HepG2 (cell line): Measurements from ENCODE around the gene MYL12B. TPM values are rescaled to one million over a fixed set of nuclear protein-coding genes. Genes with fewer than 3 reads are reported as not detected.
A peak's percentile ranks its signal among the peaks of the same experiment; 100 is the strongest.

Experiments used
- ATAC-seq: fragments of 200-7000 bp; cut with Tn5 transposase; 3 replicates; pipeline ENCODE4 v1.9.1; 2020; ENCODE audit warnings: mild to moderate bottlenecking, moderate library complexity
- BruUV-seq: library from RNA; stranded (reverse); fragments of 400-500 nt; replicated peaks from 2 replicates; lab custom pipeline; 2021; lab: Mats Ljungman, UMichigan
- CTCF ChIA-PET: fragments of 300-600 bp; formaldehyde crosslinking; extraction: SDS; loops from one replicate; lab custom pipeline; 2021; ENCODE audit warnings: low total read pairs, inconsistent platforms, low intra/inter-chr PET ratio; lab: Yijun Ruan, JAX
- POLR2A ChIA-PET: fragments of 350-600 bp; sonication (Branson Sonifier 250); formaldehyde crosslinking; loops from one replicate; lab custom pipeline; 2020; ENCODE audit warnings: antibody characterized with exemption, inconsistent platforms; lab: Yijun Ruan, JAX
- DNase-seq: peaks from one replicate; pipeline ENCODE4 v3.0.0-alpha.2; 2015; ENCODE audit warnings: low spot score
- FAIRE-seq: peaks from 3 replicates; lab custom pipeline; 2011; peaks lifted over from hg19 to GRCh38; lab: Jason Lieb, UNC
- H2AFZ ChIP-seq: one replicate; pipeline ENCODE4 v1.6.1; 2011; ENCODE audit warnings: low read length, inconsistent platforms
- H3K27ac ChIP-seq: fragments of 300-600 bp; 3 replicates; pipeline ENCODE4 v1.8.0; 2011; ENCODE audit warnings: mixed run types, mild to moderate bottlenecking, mixed read lengths, low read length, inconsistent platforms; ENCODE audit not compliant: insufficient read depth; ENCODE audit errors: extremely low read length
- H3K27me3 ChIP-seq, 2 experiments: fragments of 200-600 bp in 1 of 2; 2 replicates in 1 of 2; 3 replicates in 1 of 2; pipeline versions ENCODE4 v1.6.0 to v1.8.0; 2011; ENCODE audit warnings: low read length in 2 of 2, mild to moderate bottlenecking in 2 of 2, moderate library complexity in 2 of 2, inconsistent platforms in 1 of 2; ENCODE audit not compliant: insufficient read depth in 2 of 2, control insufficient read depth in 1 of 2
- H3K36me3 ChIP-seq, 2 experiments: fragments of 200-600 bp in 1 of 2; replicated peaks in 1 of 2; 2 replicates in 1 of 2; 3 replicates in 1 of 2; pipeline versions ENCODE4 v1.5.1 to v1.8.0; 2011; ENCODE audit warnings: low read length in 2 of 2, inconsistent platforms in 1 of 2; ENCODE audit not compliant: insufficient read depth in 2 of 2, control insufficient read depth in 1 of 2
- H3K4me1 ChIP-seq: 2 replicates; pipeline ENCODE4 v1.5.1; 2012; ENCODE audit warnings: low read length, inconsistent platforms; ENCODE audit not compliant: insufficient read depth
- H3K4me2 ChIP-seq: 2 replicates; pipeline ENCODE4 v1.6.0; 2011; ENCODE audit warnings: low read depth, low read length, inconsistent platforms
- H3K4me3 ChIP-seq, 3 experiments: fragments of 200-600 bp in 1 of 3; sonication (generic), shearing (Covaris generic) in 1 of 3; replicated peaks in 1 of 3; 2 replicates each; pipeline ENCODE4 v1.5.1; 2011 to 2016; ENCODE audit warnings: low read length in 3 of 3, inconsistent platforms in 2 of 3, low read depth in 2 of 3, mild to moderate bottlenecking in 2 of 3, control low read depth in 1 of 3, mixed read lengths in 1 of 3; ENCODE audit not compliant: insufficient read depth in 1 of 3
- H3K79me2 ChIP-seq: one replicate; pipeline ENCODE4 v1.6.1; 2011; ENCODE audit warnings: low read length, inconsistent platforms; ENCODE audit not compliant: insufficient read depth
- H3K9ac ChIP-seq: 2 replicates; pipeline ENCODE4 v1.6.0; 2011; ENCODE audit warnings: mild to moderate bottlenecking, low read depth, low read length, inconsistent platforms; ENCODE audit not compliant: insufficient read depth
- H3K9me3 ChIP-seq: 2 replicates; pipeline ENCODE4 v1.5.1; 2012; ENCODE audit warnings: mild to moderate bottlenecking, low read length
- H4K20me1 ChIP-seq: 2 replicates; pipeline ENCODE4 v1.6.0; 2011; ENCODE audit warnings: inconsistent platforms, mild to moderate bottlenecking, low read length, moderate library complexity; ENCODE audit not compliant: insufficient read depth
- WGBS: methylation state at CpG from one replicate; pipeline ENCODE4 v1.1.6; 2017; ENCODE audit warnings: low lambda C conversion rate; 5-methylcytosine and 5-hydroxymethylcytosine counted together
- in situ Hi-C: cut with HindIII; loops from 2 replicates; pipeline ENCODE4 v1.10.0; 2017; ENCODE audit warnings: low pct_unique_long_range_greater_than_20kb; ENCODE audit not compliant: extremely low pct_ligation_motif_present
- intact Hi-C: fragments of 100-400 bp; cut with micrococcal nuclease; formaldehyde crosslinking; loops from one replicate; pipeline ENCODE4 v1.10.0; 2022; ENCODE audit not compliant: unreplicated experiment
- polyA plus RNA-seq, 8 experiments: library from polyadenylated mRNA; depleted of rRNA in 3 of 8; stranded (reverse) in 7 of 8; unstranded in 1 of 8; fragments of >200 nt; fragmentation: Illumina TruSeq in 4 of 8; extraction: Trizol in 4 of 8; gene quantifications; 2 replicates each; pipeline versions ENCODE4 v1.2.1 to v1.2.3, GENCODE V29; 2011 to 2016; ENCODE audit warnings: low read depth in 4 of 8, missing spikeins in 1 of 8, mixed read lengths in 1 of 8; ENCODE audit not compliant: insufficient read depth in 1 of 8
- total RNA-seq, 5 experiments: library from RNA; depleted of rRNA; stranded (reverse); fragments of >200 nt; fragmentation: Illumina TruSeq; extraction: Trizol; gene quantifications; 2 replicates each; pipeline ENCODE4 v1.2.3, GENCODE V29; 2016; ENCODE audit warnings: low read depth in 1 of 5
- TF ChIP-seq, protein P1 (sequence below): IDR thresholded peaks from 2 replicates; pipeline ENCODE4 v1.6.1; 2018; ENCODE audit warnings: missing genetic modification reagents, mild to moderate bottlenecking, missing compliant biosample characterization
- TF ChIP-seq, protein P2 (sequence below): sonication (generic); formaldehyde crosslinking; IDR thresholded peaks from 2 replicates; pipeline ENCODE4 v1.8.1; 2023; ENCODE audit warnings: missing genetic modification reagents, mild to moderate bottlenecking, borderline replicate concordance

MYL12B gene
- total and polyA plus RNA-seq, 2 of the 13 experiments (the other 11 are each of a cell fraction or from before 2014, with no cell fraction given): 265 to 340 TPM

DNA sequence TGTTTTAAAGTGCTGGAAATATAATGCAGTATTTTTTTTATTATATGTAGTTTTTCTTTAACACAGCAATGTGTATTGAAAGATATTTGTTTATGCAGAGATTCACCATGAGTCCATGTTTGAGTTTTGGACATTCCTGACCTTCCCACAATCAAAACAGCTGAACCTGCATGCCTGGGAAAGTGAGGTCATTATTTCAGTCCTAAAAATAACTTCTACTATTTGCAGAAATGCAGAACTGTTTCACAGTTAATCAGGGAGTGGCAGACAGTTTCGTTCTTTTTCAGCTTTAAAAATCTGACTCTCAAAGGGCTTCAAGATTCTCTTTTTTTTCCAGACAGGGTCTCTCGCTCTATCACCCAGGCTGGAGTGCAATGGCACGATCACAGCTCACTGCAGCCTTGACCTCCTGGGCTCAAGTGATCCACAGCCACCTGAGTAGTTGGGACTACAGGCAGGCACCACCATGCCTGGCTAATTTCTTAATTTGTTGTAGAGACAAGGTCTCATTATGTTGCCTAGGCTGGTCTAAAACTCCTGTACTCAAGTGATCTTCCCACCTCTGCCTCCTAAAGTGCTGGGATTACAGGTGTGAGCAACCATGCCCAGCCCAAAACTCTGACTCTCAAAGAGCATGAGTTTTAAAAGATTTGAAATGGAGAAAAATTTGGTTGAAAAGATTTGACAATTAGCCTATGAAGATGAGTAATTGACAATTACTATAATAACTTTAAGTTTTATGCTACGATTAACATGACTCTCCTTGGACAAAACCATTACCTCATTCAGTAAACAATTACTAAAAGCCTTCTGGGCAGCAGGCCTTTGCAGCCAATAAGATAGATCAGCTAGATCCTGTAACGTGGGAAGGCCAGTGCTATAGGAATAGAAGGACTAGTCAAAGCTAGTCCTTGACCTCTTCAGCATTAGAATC, 5.0 kb upstream of the MYL12B start (continued):
- TF ChIP-seq, protein P1, sequence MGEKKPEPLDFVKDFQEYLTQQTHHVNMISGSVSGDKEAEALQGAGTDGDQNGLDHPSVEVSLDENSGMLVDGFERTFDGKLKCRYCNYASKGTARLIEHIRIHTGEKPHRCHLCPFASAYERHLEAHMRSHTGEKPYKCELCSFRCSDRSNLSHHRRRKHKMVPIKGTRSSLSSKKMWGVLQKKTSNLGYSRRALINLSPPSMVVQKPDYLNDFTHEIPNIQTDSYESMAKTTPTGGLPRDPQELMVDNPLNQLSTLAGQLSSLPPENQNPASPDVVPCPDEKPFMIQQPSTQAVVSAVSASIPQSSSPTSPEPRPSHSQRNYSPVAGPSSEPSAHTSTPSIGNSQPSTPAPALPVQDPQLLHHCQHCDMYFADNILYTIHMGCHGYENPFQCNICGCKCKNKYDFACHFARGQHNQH (CRISPR knock-in tag): 0 out of 2 replicates have a peak, but pooled peaks have one; percentile 16

DNA sequence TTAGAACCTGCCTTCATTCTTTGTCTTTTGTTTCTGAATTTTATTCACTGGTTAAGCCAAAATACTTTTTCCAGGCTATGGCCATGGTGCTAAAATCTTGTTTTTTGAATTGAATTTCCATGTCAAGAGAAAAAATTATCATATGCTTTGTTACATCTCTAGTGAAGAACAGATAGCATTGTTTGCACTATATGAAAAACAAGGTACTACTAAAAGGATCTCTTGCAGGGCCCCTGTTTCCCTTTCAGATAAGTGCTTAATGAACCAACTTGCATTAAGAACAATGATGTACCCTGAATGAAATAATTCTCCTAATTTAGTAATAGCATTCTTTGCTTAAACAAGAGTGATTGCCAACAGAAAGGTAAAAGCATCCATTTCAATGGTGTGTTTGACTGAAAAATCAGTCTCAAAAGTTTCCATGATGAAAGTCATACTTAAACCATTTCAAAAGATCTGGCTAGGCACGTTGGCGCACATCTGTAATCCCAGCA, 4.3 kb upstream of the MYL12B start:
- Histone ChIP-seq H3K4me2 (no peak overlapping the region), H3K4me3 (no peak overlapping the region), H2AFZ (no peak overlapping the region), H3K9me3 (no peaks in the 10 kb centered on the region), H3K9ac (no peak overlapping the region), H3K79me2 (peaks cover 24% of the 10 kb centered on the region), H3K27ac (peak overlapping the region; percentile 73), H4K20me1 (no peaks in the 10 kb centered on the region), H3K27me3 (no peaks in the 10 kb centered on the region; a peak in 2 of 5 replicates), H3K4me1 (peaks cover 56% of the 10 kb centered on the region), H3K36me3 (peaks cover 4 to 27% of the 10 kb centered on the region in 2 experiments; a peak in 4 of 5 replicates)
- POLR2A ChIA-PET: interaction anchor here (1.0 to 3.6 kb wide), 7 partner anchors 10 to 361 kb away, joined by 3 to 48 read pairs (median 4); partner anchors contain the start of gene MYL12A
- TF ChIP-seq, protein P2, sequence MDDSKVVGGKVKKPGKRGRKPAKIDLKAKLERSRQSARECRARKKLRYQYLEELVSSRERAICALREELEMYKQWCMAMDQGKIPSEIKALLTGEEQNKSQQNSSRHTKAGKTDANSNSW (CRISPR knock-in tag): no peak
- BruUV-seq: no TSS peak
- ATAC-seq (no peak), FAIRE-seq (no peak), DNase-seq (no peak)
- in situ Hi-C loops (no loop called here), intact Hi-C loops (no loop called here)
- CTCF ChIA-PET: no interaction called here
- WGBS: 92% methylated on average over 2 of the region's 2 CpGs
